Measurements from ENCODE around the gene DNMBP. TPM values are rescaled to one million over a fixed set of nuclear protein-coding genes. Genes with fewer than 3 reads are reported as not detected.

The DNMBP gene
- total and polyA plus RNA-seq, 2 of the 8 experiments (the other 6 are each of a cell fraction or from before 2014, with no cell fraction given): 19.1 to 26.4 TPM

GRCh38 chr10:99917963-99918825, 91.6 kb downstream of the DNMBP start (continued):
- TF ChIP-seq TEAD4 (IDR thresholded peaks at IDR 0.05; ENCODE audit: low read depth, low read length): no peak
- TF ChIP-seq HDAC2 (IDR thresholded peaks at IDR 0.05; ENCODE audit: borderline replicate concordance in 1 of 2, low read depth in 2 of 2, low read length in 2 of 2): peak; percentile 38 to 40; a peak in 1 of 4 replicates
- TF ChIP-seq ATF3 (IDR thresholded peaks at IDR 0.05; ENCODE audit: insufficient read depth, low read depth, low read length): no peak
- no peak for TF ChIP-seq KDM1A (IDR thresholded peaks at IDR 0.05; ENCODE audit: borderline replicate concordance, low read length)
- TF ChIP-seq EP300 (IDR thresholded peaks at IDR 0.05; ENCODE audit: borderline replicate concordance in 1 of 2, low read depth in 2 of 2, low read length in 2 of 2): peak in 1 of 2 experiments; percentile 56; a peak in 1 of 3 replicates
- TF ChIP-seq NRF1 (IDR thresholded peaks at IDR 0.05; ENCODE audit: low read depth, low read length): no peak
- 0 out of 4 replicates have a peak, but pooled peaks of 1 of the 2 experiments have one; percentile 13 for TF ChIP-seq RAD21 (IDR thresholded peaks at IDR 0.05 in 1 of 2, conservative IDR thresholded peaks at IDR 0.05 in 1 of 2; ENCODE audit: low read depth in 2 of 2, low read length in 2 of 2)
- TF ChIP-seq BACH1 (IDR thresholded peaks at IDR 0.05; ENCODE audit: low read length): no peak
- peak; percentile 79 for TF ChIP-seq E2F6 (IDR thresholded peaks at IDR 0.05)
- no peak for TF ChIP-seq CTBP2 (IDR thresholded peaks at IDR 0.05; ENCODE audit: borderline replicate concordance, insufficient read depth, insufficient read length, low read length)
- TF ChIP-seq TBP (IDR thresholded peaks at IDR 0.05; ENCODE audit: low read depth, low read length): peak; percentile 62
- no peak for TF ChIP-seq EZH2 (IDR thresholded peaks at IDR 0.05; ENCODE audit: low read depth, low read length, severe bottlenecking)
- TF ChIP-seq ATF2 (IDR thresholded peaks at IDR 0.05; ENCODE audit: low read length): peak; percentile 74
- TF ChIP-seq CHD2 (IDR thresholded peaks at IDR 0.05; ENCODE audit: low read length): peak; percentile 68; the same call in 1 of the 2 replicates
- TF ChIP-seq POLR2A (IDR thresholded peaks at IDR 0.05; ENCODE audit: control extremely low read depth in 1 of 2, low read depth in 2 of 2, low read length in 2 of 2): peak in 1 of 2 experiments; percentile 76; a peak in 1 of 3 replicates
- TF ChIP-seq KDM4A (IDR thresholded peaks at IDR 0.05; ENCODE audit: low read depth, low read length, severe bottlenecking): no peak
- no peak for TF ChIP-seq SAP30 (IDR thresholded peaks at IDR 0.05; ENCODE audit: insufficient read depth, insufficient replicate concordance, low read length)

Measured in H1 (cell line).